Measurements from ENCODE around the gene ATG2A.
"Not testable (repeated sequence)": the region's sequence is repeated elsewhere in the genome, so short reads cannot be mapped to it uniquely, and the experiment has no call there.

Gene ATG2A

DNA sequence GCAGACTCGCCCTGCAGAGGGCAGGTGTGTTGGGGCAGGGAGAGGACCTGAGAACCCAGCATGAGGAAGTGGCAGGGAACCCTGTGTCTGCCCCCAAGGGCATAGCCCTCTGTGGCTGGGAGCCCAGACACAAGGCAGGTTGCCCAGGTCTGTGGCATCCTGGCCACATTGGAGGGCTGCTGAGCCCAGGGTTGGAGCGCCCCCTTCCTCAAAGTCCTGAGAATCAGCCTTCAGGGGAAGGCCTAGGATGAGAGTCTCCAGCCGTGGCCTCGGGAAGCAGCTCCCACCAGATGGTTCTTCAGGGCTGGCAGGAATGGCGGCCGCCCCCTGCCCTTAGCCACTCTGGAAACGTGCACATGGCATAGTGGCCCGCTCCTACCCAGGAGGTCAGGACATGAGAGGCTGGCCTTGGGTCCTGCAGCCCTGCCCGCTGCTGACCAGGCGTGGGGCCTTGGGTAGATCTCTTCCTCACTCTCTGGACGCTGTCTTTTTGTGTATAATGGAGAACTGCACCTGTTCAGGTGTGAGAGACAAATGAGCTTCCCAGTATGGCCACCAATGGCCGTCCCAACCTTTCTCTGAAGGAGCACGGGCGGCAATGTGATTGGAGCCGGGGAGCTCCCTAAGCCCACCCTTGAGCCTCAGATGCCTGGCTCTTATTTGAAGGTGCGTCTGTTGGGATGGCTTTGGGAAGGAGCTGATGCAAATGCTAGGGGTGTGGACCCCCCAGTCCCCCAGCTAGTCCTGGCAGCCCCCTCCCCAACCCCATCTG lies 68.0 kb downstream of the ATG2A start:
- Histone ChIP-seq H3K4me1 (ENCODE audit: control insufficient read depth, low read length) (peaks cover 84% of the 10 kb centered on the region), H3K4me3 (ENCODE audit: low read length) (peak overlapping the region; percentile 51), H3F3A (ENCODE audit: control insufficient read depth, insufficient read depth) (peaks cover 63% of the 10 kb centered on the region), H3K27me3 (ENCODE audit: control insufficient read depth, low read length) (no peaks in the 10 kb centered on the region), H3K9me2 (replicated peaks; ENCODE audit: control insufficient read depth, low read length) (no peaks in the 10 kb centered on the region), H3K36me3 (ENCODE audit: control insufficient read depth, low read length) (peaks cover 29% of the 10 kb centered on the region), H3K79me2 (ENCODE audit: control insufficient read depth, low read length) (peaks cover 9% of the 10 kb centered on the region), H4K20me1 (ENCODE audit: control insufficient read depth, insufficient read depth, low read depth, low read length) (no peaks in the 10 kb centered on the region), H3K4me2 (ENCODE audit: low read length) (peak overlapping the region; percentile 69), H3K27ac (ENCODE audit: low read depth, low read length) (peak overlapping the region; percentile 98), H3K9me3 (ENCODE audit: control insufficient read depth, insufficient read depth, low read length) (no peaks in the 10 kb centered on the region)
- TF ChIP-seq EZH2phosphoT487 (IDR thresholded peaks at IDR 0.05; ENCODE audit: borderline replicate concordance, low read length) (no peak), CTCF (IDR thresholded peaks at IDR 0.05; ENCODE audit: low read depth, low read length, poor library complexity, severe bottlenecking) (peak; percentile 78)

DNA sequence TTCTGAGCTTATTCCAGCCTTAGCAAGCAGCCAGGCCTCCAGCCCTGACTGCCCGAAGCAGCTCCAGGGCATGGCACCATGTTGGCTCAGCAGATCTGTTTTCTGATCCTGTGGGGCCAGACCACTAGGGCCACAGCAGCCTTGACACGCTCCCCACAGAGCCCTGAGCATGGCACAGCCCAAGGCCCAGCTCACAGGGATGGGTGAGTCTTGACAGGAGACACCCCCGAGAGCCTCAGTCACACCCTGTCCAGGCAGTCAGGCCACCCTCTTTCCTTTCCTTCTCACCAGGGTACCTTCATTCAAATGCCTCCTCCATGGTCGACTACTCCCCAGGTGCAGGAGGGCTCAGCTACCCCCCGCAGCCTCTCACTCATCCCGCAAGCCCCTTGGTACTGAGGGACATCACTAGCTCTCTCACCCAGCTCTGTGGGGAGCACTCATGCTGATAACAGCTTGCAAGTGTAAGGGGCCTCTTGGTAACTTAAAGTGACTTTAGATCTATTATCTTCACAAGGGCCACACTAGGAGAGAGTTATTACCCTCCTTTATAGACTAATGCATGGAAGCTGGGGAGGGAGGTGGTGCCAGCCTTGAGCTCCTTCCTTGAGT lies 68.7 kb downstream of the ATG2A start:
- H3K9me3 ChIP-seq (ENCODE audit: control insufficient read depth, insufficient read depth, low read length), result no peaks in the 10 kb centered on the region
- H3K27ac ChIP-seq (ENCODE audit: low read depth, low read length), result peak overlapping the region; percentile 98
- H3K4me2 ChIP-seq (ENCODE audit: low read length), result peak overlapping the region; percentile 69
- no peaks in the 10 kb centered on the region for H3K9me2 ChIP-seq (replicated peaks; ENCODE audit: control insufficient read depth, low read length)
- peak overlapping the region; percentile 51 for H3K4me3 ChIP-seq (ENCODE audit: low read length)
- H3K4me1 ChIP-seq (ENCODE audit: control insufficient read depth, low read length), result peaks cover 83% of the 10 kb centered on the region
- H3F3A ChIP-seq (ENCODE audit: control insufficient read depth, insufficient read depth), result peaks cover 57% of the 10 kb centered on the region
- peaks cover 2% of the 10 kb centered on the region for H3K79me2 ChIP-seq (ENCODE audit: control insufficient read depth, low read length)
- peaks cover 22% of the 10 kb centered on the region for H3K36me3 ChIP-seq (ENCODE audit: control insufficient read depth, low read length)
- no peaks in the 10 kb centered on the region for H3K27me3 ChIP-seq (ENCODE audit: control insufficient read depth, low read length)
- no peak for TF ChIP-seq CTCF (IDR thresholded peaks at IDR 0.05; ENCODE audit: low read depth, low read length, poor library complexity, severe bottlenecking)
- TF ChIP-seq EZH2phosphoT487 (IDR thresholded peaks at IDR 0.05; ENCODE audit: borderline replicate concordance, low read length), result no peak
- no peaks in the 10 kb centered on the region for H4K20me1 ChIP-seq (ENCODE audit: control insufficient read depth, insufficient read depth, low read depth, low read length)

DNA sequence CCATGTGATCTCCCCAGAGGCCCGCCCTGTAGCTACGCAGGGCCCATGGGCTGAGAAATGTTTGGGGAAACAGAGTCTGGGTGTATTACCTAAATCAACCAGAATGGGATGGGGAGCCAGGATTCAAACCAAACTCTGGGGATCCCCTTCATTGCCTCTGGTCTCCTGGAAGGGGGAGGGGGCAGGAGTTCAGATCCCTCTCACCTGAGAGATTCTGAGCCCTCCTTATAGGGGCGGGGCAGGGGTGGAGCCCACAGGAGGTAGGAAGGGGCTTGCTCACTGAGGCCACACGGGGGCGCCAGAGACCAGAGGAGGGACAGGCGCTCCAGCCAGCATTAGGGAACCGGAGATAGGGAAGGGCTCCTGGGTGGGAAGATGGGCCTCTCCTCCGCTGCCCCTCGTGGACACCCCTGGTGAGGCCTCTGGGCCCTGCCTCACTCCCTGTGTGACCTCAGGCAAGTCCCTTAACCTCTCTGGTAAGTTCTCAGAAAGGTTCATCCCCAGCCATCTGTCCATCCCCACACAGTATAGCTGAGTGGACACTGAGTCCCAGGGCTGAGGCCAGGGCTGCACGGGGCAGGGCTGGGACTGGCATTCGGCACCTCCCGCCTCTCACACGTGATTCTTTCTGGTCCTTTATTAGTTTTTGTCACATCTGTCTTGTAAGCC lies 69.9 kb downstream of the ATG2A start:
- no peaks in the 10 kb centered on the region for H3K9me2 ChIP-seq (replicated peaks; ENCODE audit: control insufficient read depth, low read length)
- TF ChIP-seq CTCF (IDR thresholded peaks at IDR 0.05; ENCODE audit: low read depth, low read length, poor library complexity, severe bottlenecking), result peak; percentile 95
- no peak for TF ChIP-seq EZH2phosphoT487 (IDR thresholded peaks at IDR 0.05; ENCODE audit: borderline replicate concordance, low read length)
- H3K36me3 ChIP-seq (ENCODE audit: control insufficient read depth, low read length), result peaks cover 10% of the 10 kb centered on the region
- no peaks in the 10 kb centered on the region for H3K27me3 ChIP-seq (ENCODE audit: control insufficient read depth, low read length)
- peak overlapping the region; percentile 98 for H3K27ac ChIP-seq (ENCODE audit: low read depth, low read length)
- peak overlapping the region; percentile 57 for H3K4me2 ChIP-seq (ENCODE audit: low read length)
- peaks cover 71% of the 10 kb centered on the region for H3K4me1 ChIP-seq (ENCODE audit: control insufficient read depth, low read length)
- H4K20me1 ChIP-seq (ENCODE audit: control insufficient read depth, insufficient read depth, low read depth, low read length), result no peaks in the 10 kb centered on the region
- H3F3A ChIP-seq (ENCODE audit: control insufficient read depth, insufficient read depth), result peaks cover 51% of the 10 kb centered on the region
- H3K9me3 ChIP-seq (ENCODE audit: control insufficient read depth, insufficient read depth, low read length), result no peaks in the 10 kb centered on the region
- H3K4me3 ChIP-seq (ENCODE audit: low read length), result peak overlapping the region; percentile 9
- no peaks in the 10 kb centered on the region for H3K79me2 ChIP-seq (ENCODE audit: control insufficient read depth, low read length)

GRCh38 chr11:64845776-64846129 lies 71.3 kb downstream of the ATG2A start:
- H3K9me3 ChIP-seq (ENCODE audit: control insufficient read depth, insufficient read depth, low read length); H3K27ac ChIP-seq (ENCODE audit: low read depth, low read length); H3K9me2 ChIP-seq (replicated peaks; ENCODE audit: control insufficient read depth, low read length); H3K4me2 ChIP-seq (ENCODE audit: low read length); H3K4me3 ChIP-seq (ENCODE audit: low read length); H3K36me3 ChIP-seq (ENCODE audit: control insufficient read depth, low read length); H4K20me1 ChIP-seq (ENCODE audit: control insufficient read depth, insufficient read depth, low read depth, low read length); H3K27me3 ChIP-seq (ENCODE audit: control insufficient read depth, low read length); H3K79me2 ChIP-seq (ENCODE audit: control insufficient read depth, low read length): not testable (repeated sequence)
- H3F3A ChIP-seq (ENCODE audit: control insufficient read depth, insufficient read depth), result peaks cover 40% of the 10 kb centered on the region
- peaks cover 57% of the 10 kb centered on the region for H3K4me1 ChIP-seq (ENCODE audit: control insufficient read depth, low read length)

All from DOHH2 (cell line).